ENCODE data around the gene ZFP36L1.

ZFP36L1 gene

GRCh38 chr14:68792979-68793733 lies at the start of gene ZFP36L1:
TSS of gene ZFP36L1 (minus strand) at chr14:68793067. CDS start at chr14:68792938, 129 bp downstream.
- TF ChIP-seq CTCF (IDR thresholded peaks at IDR 0.05; ENCODE audit: insufficient read depth, low read length, missing control alignments) = no peak
- POLR2A ChIA-PET = interaction anchor here (0.5 to 4.9 kb wide), 48 partner anchors 9 to 851 kb away, joined by 3 to 50 read pairs (median 4); no protein-coding TSS in a partner anchor
- H3K4me3 ChIP-seq (ENCODE audit: low read depth, low read length) = peak within 1 kb of the TSS; percentile 99
- DNase-seq (ENCODE audit: low read depth, low spot score) = peak; percentile 78
- CTCF ChIA-PET = interaction anchor here (2.2 to 6.8 kb wide), 2 partner anchors 22 to 544 kb away, joined by 6 to 61 read pairs; no protein-coding TSS in a partner anchor

- no peak for TF ChIP-seq CTCF (IDR thresholded peaks at IDR 0.05; ENCODE audit: insufficient read depth, low read length, missing control alignments)
- H3K4me3 ChIP-seq (ENCODE audit: low read depth, low read length) = no peak overlapping the region
- DNase-seq (ENCODE audit: low read depth, low spot score) = no peak
- POLR2A ChIA-PET = no interaction called here
- CTCF ChIA-PET = interaction anchor here (3.0 to 4.2 kb wide), 7 partner anchors 10 to 958 kb away, joined by 13 to 72 read pairs (median 27); no protein-coding TSS in a partner anchor
Observed at GRCh38 chr14:68842298-68842697, 49.4 kb upstream of the ZFP36L1 start.

GRCh38 chr14:68841016-68841809 lies 48.3 kb upstream of the ZFP36L1 start:
- no peak for DNase-seq (ENCODE audit: low read depth, low spot score)
- no peak for TF ChIP-seq CTCF (IDR thresholded peaks at IDR 0.05; ENCODE audit: insufficient read depth, low read length, missing control alignments)
- ChIA-PET POLR2A (no interaction called here), CTCF (interaction anchor here (4.2 kb wide), 1 partner anchor 908 kb away, joined by 40 read pairs; no protein-coding TSS in a partner anchor)
- H3K4me3 ChIP-seq (ENCODE audit: low read depth, low read length) = no peak overlapping the region

- POLR2A ChIA-PET = no interaction called here
- no peak for TF ChIP-seq CTCF (IDR thresholded peaks at IDR 0.05; ENCODE audit: insufficient read depth, low read length, missing control alignments)
- no peak for DNase-seq (ENCODE audit: low read depth, low spot score)
- CTCF ChIA-PET = no interaction called here
- no peak overlapping the region for H3K4me3 ChIP-seq (ENCODE audit: low read depth, low read length)
Observed at GRCh38 chr14:68840454-68840853, 47.6 kb upstream of the ZFP36L1 start.

GRCh38 chr14:68836082-68836481 lies 43.2 kb upstream of the ZFP36L1 start:
- no peak for DNase-seq (ENCODE audit: low read depth, low spot score)
- ChIA-PET CTCF (no interaction called here), POLR2A (no interaction called here)
- H3K4me3 ChIP-seq (ENCODE audit: low read depth, low read length) = no peak overlapping the region
- no peak for TF ChIP-seq CTCF (IDR thresholded peaks at IDR 0.05; ENCODE audit: insufficient read depth, low read length, missing control alignments)

GRCh38 chr14:68834816-68835215 lies 41.9 kb upstream of the ZFP36L1 start:
- ChIA-PET CTCF (interaction anchor here (0.6 to 1.7 kb wide), 3 partner anchors 9 to 46 kb away, joined by 3 to 10 read pairs (median 3); no protein-coding TSS in a partner anchor), POLR2A (no interaction called here)
- DNase-seq (ENCODE audit: low read depth, low spot score) = no peak
- no peak for TF ChIP-seq CTCF (IDR thresholded peaks at IDR 0.05; ENCODE audit: insufficient read depth, low read length, missing control alignments)
- no peak overlapping the region for H3K4me3 ChIP-seq (ENCODE audit: low read depth, low read length)

All from AG04449 (cell line).